RWPE1 (cell line): Measurements from ENCODE around the gene MTCL1.
A peak's percentile ranks its signal among the peaks of the same experiment; 100 is the strongest.

Experiments used
- CTCF ChIA-PET: fragments of 350-600 bp; sonication (Branson Sonifier 250); formaldehyde crosslinking; extraction: SDS; loops from one replicate; lab custom pipeline; 2021; lab: Yijun Ruan, JAX
- POLR2A ChIA-PET: fragments of 400-600 bp; formaldehyde crosslinking; extraction: SDS; loops from one replicate; lab custom pipeline; 2020; ENCODE audit warnings: antibody characterized with exemption; ENCODE audit not compliant: low non-redundant PET; lab: Yijun Ruan, JAX
- DNase-seq: peaks from one replicate; pipeline ENCODE4 v3.0.0; 2012; ENCODE audit warnings: low spot score
- H3K27ac ChIP-seq: fragments of 450-650 bp; 2 replicates; pipeline ENCODE4 v1.5.1; 2017
- TF ChIP-seq, protein P1 (sequence below): fragments of 450-650 bp; conservative IDR thresholded peaks from 2 replicates; pipeline ENCODE4 v1.5.1; 2017; ENCODE audit warnings: low read depth, mild to moderate bottlenecking

The MTCL1 gene

DNA sequence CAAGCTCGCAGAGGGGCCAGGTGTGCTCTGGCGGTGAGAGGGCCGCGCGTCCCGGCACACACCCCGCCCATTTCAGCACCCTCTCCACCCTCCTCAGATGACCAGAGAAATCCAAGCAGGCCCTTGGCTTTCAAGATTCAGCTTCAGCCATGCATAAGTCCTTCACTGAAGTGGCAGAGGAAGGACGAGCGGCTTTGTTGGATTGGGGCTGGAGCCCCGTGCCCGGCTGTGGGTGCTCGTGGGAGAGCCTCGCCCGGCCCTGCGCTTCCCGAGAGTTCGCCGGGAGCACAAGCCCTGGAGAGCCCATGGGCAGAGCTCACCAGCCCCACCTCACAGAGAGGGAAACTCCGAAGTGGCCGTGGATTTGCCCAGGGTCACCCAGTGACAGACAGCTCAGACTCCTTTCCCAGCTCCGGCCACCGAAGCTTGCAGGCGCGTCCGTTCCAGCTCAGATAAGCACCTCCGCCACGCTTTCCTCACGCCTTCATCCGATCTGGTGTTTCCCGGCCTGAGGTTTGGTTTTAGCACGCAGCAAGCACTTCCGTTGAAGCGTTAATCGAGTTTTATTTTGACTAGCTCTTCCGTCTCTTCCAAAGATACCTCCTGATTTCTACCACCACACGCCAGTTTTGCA lies 45.6 kb upstream of the MTCL1 start:
- TF ChIP-seq, protein P1, sequence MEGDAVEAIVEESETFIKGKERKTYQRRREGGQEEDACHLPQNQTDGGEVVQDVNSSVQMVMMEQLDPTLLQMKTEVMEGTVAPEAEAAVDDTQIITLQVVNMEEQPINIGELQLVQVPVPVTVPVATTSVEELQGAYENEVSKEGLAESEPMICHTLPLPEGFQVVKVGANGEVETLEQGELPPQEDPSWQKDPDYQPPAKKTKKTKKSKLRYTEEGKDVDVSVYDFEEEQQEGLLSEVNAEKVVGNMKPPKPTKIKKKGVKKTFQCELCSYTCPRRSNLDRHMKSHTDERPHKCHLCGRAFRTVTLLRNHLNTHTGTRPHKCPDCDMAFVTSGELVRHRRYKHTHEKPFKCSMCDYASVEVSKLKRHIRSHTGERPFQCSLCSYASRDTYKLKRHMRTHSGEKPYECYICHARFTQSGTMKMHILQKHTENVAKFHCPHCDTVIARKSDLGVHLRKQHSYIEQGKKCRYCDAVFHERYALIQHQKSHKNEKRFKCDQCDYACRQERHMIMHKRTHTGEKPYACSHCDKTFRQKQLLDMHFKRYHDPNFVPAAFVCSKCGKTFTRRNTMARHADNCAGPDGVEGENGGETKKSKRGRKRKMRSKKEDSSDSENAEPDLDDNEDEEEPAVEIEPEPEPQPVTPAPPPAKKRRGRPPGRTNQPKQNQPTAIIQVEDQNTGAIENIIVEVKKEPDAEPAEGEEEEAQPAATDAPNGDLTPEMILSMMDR, result no peak
- H3K27ac ChIP-seq, result peak overlapping the region; percentile 12; the same call in 1 of the 2 replicates
- no peak for DNase-seq
- CTCF ChIA-PET, result interaction anchor here (0.5 to 1.1 kb wide), 3 partner anchors 37 to 329 kb away, joined by 3 to 5 read pairs (median 3); no protein-coding TSS in a partner anchor
- POLR2A ChIA-PET, result no interaction called here

DNA sequence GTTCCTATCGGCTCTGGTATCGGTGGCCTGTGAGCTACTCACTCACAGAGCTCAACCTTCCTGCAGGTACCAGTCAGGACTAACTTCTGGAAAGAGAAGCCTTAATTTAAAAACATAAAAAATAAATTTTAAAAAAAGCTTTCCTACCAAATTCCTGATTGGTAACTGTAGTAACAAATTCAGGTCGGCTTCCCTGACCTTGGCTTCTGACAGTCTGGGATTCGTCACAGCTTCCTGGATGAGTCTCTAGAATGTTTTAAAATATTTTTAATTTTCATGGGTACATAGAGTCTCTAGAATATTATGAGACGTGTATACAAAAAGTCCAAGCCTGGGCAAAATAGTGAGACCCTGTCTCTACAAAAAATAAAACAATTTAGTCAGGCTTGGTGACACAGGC lies 45.0 kb upstream of the MTCL1 start:
- no peak overlapping the region for H3K27ac ChIP-seq
- TF ChIP-seq, protein P1, result no peak
- no peak for DNase-seq
- ChIA-PET POLR2A (no interaction called here), CTCF (interaction anchor here (0.5 to 1.0 kb wide), 2 partner anchors 327 to 329 kb away, joined by 3 read pairs; no protein-coding TSS in a partner anchor)

DNA sequence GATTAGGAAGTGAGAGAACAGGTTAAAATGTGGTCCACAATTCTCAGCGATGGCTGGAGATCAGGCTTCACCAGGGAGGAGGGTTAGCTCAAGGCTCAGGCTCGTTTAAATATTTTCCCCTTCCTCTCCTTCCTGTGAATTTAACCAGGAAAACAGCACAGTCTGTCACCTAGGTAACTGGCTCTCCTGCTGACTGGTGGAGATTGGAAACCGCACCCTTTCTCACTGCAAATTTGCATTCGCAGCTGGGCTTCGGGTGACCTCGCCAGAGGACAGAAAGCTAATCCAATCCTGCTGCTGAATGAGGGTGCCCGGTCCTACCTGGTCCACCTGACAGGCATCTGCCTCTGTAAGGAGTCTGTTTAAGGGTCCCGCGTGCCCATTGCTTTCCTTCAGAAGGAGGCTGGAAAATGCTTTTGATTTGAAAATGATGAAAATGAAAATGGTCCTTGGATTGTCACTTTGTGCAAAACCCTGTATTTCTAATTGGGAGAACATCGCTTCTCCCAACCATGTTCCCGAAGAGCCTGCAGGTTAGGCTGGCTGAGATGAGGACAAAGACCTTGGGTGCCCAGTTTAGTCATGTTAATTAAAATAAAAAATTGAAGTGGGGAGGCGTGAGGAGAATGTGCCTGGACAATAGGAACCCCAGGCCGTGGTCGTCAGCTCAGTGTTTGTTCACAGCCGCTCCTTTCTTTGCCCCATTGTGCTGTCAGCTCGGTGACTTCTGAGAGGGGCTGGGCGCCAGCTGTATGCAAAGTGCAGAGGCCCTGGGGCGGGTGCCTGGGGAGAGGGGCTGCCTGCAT lies 43.4 kb upstream of the MTCL1 start:
- ChIA-PET POLR2A (no interaction called here), CTCF (no interaction called here)
- TF ChIP-seq, protein P1, result no peak
- H3K27ac ChIP-seq, result peak overlapping the region; percentile 41
- DNase-seq, result peak; percentile 36

DNA sequence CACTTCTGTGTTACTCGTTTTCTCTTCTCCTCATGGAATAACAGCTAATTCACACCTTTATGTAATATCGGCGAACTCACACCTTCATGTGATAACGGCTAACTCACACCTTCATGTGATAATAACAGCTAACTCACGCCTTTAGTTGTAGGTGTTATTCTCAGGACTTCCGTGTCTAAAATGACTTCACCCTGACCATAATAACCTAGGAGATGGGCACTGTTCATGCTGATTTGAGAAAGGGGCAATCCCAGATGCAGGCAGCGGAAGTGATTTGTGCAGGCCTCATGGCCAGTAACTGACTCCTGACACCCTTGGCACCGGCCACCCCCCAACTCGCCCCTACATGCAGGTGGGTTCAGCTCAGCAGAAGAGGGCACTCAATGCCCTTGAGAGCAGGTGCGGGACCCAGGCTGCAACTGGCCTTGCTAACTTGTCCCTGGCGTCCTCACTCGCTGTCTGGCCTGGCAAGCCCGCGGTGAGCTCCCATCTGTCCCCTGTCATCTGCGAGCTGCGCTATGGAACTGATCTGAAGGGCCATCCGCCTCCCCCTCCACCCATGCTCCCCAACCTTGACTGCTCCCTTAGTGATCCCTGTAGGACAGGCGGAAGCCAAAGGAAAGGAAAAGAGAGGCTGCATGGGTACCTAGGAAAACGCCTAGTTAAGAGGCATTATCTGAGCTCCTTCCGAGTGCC lies 42.6 kb upstream of the MTCL1 start:
- no peak for DNase-seq
- peak overlapping the region; percentile 41 for H3K27ac ChIP-seq
- CTCF ChIA-PET, result no interaction called here
- TF ChIP-seq, protein P1, result no peak
- POLR2A ChIA-PET, result no interaction called here

DNA sequence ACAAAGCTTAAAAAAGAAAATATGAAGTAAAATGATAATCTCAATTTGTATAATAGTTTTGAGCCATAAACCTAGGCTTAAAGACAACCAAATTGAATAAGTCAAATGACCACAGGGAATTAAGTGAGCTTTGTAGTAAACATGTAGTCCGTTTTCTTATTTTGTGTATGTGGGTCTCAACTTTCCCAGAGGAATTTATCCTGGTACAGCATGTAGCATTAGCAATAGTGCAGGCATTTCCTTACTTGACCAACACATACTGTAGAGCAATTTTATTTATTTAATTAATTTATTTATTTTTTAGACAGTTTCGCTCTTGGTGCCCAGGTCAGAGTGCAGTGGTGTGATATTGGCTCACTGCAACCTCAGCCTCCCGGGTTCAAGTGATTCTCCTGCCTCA lies 37.5 kb upstream of the MTCL1 start:
- DNase-seq, result no peak
- CTCF ChIA-PET, result no interaction called here
- TF ChIP-seq, protein P1, result no peak
- POLR2A ChIA-PET, result no interaction called here
- H3K27ac ChIP-seq, result peak overlapping the region; percentile 57

DNA sequence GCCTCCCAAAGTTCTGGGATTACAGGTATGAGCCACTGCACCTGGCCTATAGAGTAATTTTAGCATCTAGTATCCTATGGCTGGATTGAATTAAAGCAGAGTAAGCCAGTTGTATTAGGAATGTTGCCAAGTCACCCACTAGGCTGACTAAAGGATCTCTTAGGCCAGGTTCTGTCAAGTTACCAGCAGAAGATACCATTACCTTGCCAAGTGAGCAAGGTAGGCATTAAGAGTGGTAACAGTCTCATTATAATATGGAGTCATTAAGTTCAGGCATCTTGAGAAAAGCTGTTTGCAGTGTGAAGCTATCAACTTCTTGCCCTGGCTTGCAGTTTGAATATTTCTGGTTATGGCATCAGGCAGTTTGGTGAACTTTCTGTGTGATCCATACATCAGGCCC lies 37.0 kb upstream of the MTCL1 start:
- TF ChIP-seq, protein P1, result no peak
- CTCF ChIA-PET, result no interaction called here
- POLR2A ChIA-PET, result no interaction called here
- peak overlapping the region; percentile 57 for H3K27ac ChIP-seq
- DNase-seq, result peak; percentile 36
